ENCODE data around the gene LSM2. TPM values are rescaled to one million over a fixed set of nuclear protein-coding genes. Genes with fewer than 3 reads are reported as not detected.
A peak's percentile ranks its signal among the peaks of the same experiment; 100 is the strongest.

Gene LSM2
- total and polyA plus RNA-seq, 9 of the 15 experiments (the other 6 are each of a cell fraction or from before 2014, with no cell fraction given): 154 to 407 (median 223) TPM

DNA sequence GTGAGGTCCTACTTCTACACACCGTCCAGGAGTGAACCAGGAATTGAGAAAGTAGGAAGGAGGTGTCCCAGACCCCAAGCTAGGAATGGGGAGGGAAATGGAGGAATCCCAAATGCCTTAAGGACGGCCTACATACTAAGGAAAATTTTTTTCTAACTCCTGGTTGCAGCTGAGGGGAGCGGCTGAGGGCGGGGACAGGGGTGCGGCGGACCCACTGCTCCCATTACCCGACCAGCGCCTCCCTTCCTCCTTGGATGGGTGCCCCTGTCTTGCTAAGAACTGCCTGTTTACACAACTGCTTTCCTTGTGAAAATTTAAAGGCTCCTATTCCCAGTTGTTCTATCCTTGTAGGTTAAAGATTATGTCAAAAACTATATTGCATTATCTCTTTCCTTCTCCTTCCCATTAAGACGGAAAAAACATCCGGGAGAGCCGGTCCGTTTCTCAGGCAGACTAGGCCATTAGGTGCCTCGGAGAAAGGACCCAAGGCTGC is 20.1 kb upstream of the LSM2 start (continued):
- TF ChIP-seq, protein P1, sequence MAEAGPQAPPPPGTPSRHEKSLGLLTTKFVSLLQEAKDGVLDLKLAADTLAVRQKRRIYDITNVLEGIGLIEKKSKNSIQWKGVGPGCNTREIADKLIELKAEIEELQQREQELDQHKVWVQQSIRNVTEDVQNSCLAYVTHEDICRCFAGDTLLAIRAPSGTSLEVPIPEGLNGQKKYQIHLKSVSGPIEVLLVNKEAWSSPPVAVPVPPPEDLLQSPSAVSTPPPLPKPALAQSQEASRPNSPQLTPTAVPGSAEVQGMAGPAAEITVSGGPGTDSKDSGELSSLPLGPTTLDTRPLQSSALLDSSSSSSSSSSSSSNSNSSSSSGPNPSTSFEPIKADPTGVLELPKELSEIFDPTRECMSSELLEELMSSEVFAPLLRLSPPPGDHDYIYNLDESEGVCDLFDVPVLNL (CRISPR knock-in tag; IDR thresholded peaks at IDR 0.05; ENCODE audit: low read depth): no peak
- TF ChIP-seq ZNF133 (CRISPR knock-in tag; IDR thresholded peaks at IDR 0.05) (peak; percentile 48; the same call in 1 of the 2 replicates), OTX1 (CRISPR knock-in tag; IDR thresholded peaks at IDR 0.05) (peak; percentile 87; the same call in 1 of the 2 replicates), ZSCAN29 (IDR thresholded peaks at IDR 0.05) (peak; percentile 16; the same call in 1 of the 2 replicates), RCOR1 (IDR thresholded peaks at IDR 0.05; ENCODE audit: borderline replicate concordance in 1 of 2, low read depth in 2 of 2, low read length in 2 of 2) (0 out of 4 replicates have a peak, but pooled peaks have one; percentile 3 to 5), PYGO2 (tag; IDR thresholded peaks at IDR 0.05) (peak; percentile 52; the same call in 1 of the 2 replicates), MYC (IDR thresholded peaks at IDR 0.05; ENCODE audit: low read depth, low read length) (no peak; the same call in 1 of the 2 replicates), MYC (CRISPR knock-in tag; IDR thresholded peaks at IDR 0.05; ENCODE audit: borderline replicate concordance, low read depth) (0 out of 2 replicates have a peak, but pooled peaks have one; percentile 25), HMG20A (CRISPR knock-in tag; conservative IDR thresholded peaks at IDR 0.05) (0 out of 2 replicates have a peak, but pooled peaks have one; percentile 54), ZNF3 (CRISPR knock-in tag; IDR thresholded peaks at IDR 0.05) (no peak), SMAD3 (CRISPR knock-in tag; conservative IDR thresholded peaks at IDR 0.05) (peak; percentile 83), SOX6 (IDR thresholded peaks at IDR 0.05) (no peak), NUFIP1 (IDR thresholded peaks at IDR 0.05; ENCODE audit: partially characterized antibody) (no peak), CBX2 (IDR thresholded peaks at IDR 0.05; ENCODE audit: insufficient read depth, low read length, poor library complexity, severe bottlenecking) (no peak), MIER1 (IDR thresholded peaks at IDR 0.05; ENCODE audit: low read depth) (no peak), MEF2D (tag; conservative IDR thresholded peaks at IDR 0.05; ENCODE audit: low read depth) (peak; percentile 64; the same call in 1 of the 2 replicates)
- TF ChIP-seq, protein P2, sequence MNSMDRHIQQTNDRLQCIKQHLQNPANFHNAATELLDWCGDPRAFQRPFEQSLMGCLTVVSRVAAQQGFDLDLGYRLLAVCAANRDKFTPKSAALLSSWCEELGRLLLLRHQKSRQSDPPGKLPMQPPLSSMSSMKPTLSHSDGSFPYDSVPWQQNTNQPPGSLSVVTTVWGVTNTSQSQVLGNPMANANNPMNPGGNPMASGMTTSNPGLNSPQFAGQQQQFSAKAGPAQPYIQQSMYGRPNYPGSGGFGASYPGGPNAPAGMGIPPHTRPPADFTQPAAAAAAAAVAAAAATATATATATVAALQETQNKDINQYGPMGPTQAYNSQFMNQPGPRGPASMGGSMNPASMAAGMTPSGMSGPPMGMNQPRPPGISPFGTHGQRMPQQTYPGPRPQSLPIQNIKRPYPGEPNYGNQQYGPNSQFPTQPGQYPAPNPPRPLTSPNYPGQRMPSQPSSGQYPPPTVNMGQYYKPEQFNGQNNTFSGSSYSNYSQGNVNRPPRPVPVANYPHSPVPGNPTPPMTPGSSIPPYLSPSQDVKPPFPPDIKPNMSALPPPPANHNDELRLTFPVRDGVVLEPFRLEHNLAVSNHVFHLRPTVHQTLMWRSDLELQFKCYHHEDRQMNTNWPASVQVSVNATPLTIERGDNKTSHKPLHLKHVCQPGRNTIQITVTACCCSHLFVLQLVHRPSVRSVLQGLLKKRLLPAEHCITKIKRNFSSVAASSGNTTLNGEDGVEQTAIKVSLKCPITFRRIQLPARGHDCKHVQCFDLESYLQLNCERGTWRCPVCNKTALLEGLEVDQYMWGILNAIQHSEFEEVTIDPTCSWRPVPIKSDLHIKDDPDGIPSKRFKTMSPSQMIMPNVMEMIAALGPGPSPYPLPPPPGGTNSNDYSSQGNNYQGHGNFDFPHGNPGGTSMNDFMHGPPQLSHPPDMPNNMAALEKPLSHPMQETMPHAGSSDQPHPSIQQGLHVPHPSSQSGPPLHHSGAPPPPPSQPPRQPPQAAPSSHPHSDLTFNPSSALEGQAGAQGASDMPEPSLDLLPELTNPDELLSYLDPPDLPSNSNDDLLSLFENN (IDR thresholded peaks at IDR 0.05; ENCODE audit: low read depth in 2 of 2, low read length in 2 of 2): peak in 1 of 2 experiments; percentile 50; a peak in 2 of 4 replicates
- TF ChIP-seq, protein P3, sequence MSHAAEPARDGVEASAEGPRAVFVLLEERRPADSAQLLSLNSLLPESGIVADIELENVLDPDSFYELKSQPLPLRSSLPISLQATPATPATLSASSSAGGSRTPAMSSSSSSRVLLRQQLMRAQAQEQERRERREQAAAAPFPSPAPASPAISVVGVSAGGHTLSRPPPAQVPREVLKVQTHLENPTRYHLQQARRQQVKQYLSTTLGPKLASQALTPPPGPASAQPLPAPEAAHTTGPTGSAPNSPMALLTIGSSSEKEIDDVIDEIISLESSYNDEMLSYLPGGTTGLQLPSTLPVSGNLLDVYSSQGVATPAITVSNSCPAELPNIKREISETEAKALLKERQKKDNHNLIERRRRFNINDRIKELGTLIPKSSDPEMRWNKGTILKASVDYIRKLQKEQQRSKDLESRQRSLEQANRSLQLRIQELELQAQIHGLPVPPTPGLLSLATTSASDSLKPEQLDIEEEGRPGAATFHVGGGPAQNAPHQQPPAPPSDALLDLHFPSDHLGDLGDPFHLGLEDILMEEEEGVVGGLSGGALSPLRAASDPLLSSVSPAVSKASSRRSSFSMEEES (CRISPR knock-in tag; IDR thresholded peaks at IDR 0.05): peak; percentile 36; the same call in 1 of the 2 replicates
- TF ChIP-seq, protein P4, sequence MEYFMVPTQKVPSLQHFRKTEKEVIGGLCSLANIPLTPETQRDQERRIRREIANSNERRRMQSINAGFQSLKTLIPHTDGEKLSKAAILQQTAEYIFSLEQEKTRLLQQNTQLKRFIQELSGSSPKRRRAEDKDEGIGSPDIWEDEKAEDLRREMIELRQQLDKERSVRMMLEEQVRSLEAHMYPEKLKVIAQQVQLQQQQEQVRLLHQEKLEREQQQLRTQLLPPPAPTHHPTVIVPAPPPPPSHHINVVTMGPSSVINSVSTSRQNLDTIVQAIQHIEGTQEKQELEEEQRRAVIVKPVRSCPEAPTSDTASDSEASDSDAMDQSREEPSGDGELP (CRISPR knock-in tag; IDR thresholded peaks at IDR 0.05; ENCODE audit: borderline replicate concordance): 0 out of 2 replicates have a peak, but pooled peaks have one; percentile 56
